Fibroblast of skin of scalp (primary cell): ENCODE measurements around the gene SORCS3.

Experiments used
- DNase-seq: peaks from one replicate; pipeline ENCODE4 v3.0.0-alpha.2; 2013

Gene SORCS3

GRCh38 chr10:104779701-104780100 lies 138.6 kb downstream of the SORCS3 start:
- no peak for DNase-seq

- DNase-seq, result no peak
Observed at GRCh38 chr10:104780165-104780564, 139.1 kb downstream of the SORCS3 start.

- no peak for DNase-seq
Observed at GRCh38 chr10:104780946-104781595, 140.0 kb downstream of the SORCS3 start.

- DNase-seq, result no peak
Observed at GRCh38 chr10:104784452-104784851, 143.4 kb downstream of the SORCS3 start.

- no peak for DNase-seq
Observed at GRCh38 chr10:104791471-104791870, 150.4 kb downstream of the SORCS3 start.

- no peak for DNase-seq
Observed at GRCh38 chr10:104795411-104795810, 154.3 kb downstream of the SORCS3 start.

GRCh38 chr10:104796823-104797222 lies 155.7 kb downstream of the SORCS3 start:
- DNase-seq, result no peak

GRCh38 chr10:104802941-104803340 lies 161.9 kb downstream of the SORCS3 start:
- DNase-seq, result no peak

- no peak for DNase-seq
Observed at GRCh38 chr10:104804880-104805279, 163.8 kb downstream of the SORCS3 start.

GRCh38 chr10:104806801-104807200 lies 165.7 kb downstream of the SORCS3 start:
- DNase-seq, result peak; percentile 51

- no peak for DNase-seq
Observed at GRCh38 chr10:104807581-104808310, 166.7 kb downstream of the SORCS3 start.

- peak; percentile 10 for DNase-seq
Observed at GRCh38 chr10:104809288-104810090, 168.4 kb downstream of the SORCS3 start.

GRCh38 chr10:104811166-104811565 lies 170.1 kb downstream of the SORCS3 start:
- no peak for DNase-seq

GRCh38 chr10:104816501-104816900 lies 175.4 kb downstream of the SORCS3 start:
- DNase-seq, result no peak

- DNase-seq, result no peak
Observed at GRCh38 chr10:104819731-104820130, 178.6 kb downstream of the SORCS3 start.

- no peak for DNase-seq
Observed at GRCh38 chr10:104822088-104822487, 181.0 kb downstream of the SORCS3 start.

- DNase-seq, result peak; percentile 34
Observed at GRCh38 chr10:104824380-104825006, 183.4 kb downstream of the SORCS3 start.

GRCh38 chr10:104831272-104831671 lies 190.2 kb downstream of the SORCS3 start:
- no peak for DNase-seq

- DNase-seq, result no peak
Observed at GRCh38 chr10:104834580-104834979, 193.5 kb downstream of the SORCS3 start.

- no peak for DNase-seq
Observed at GRCh38 chr10:104835422-104835821, 194.3 kb downstream of the SORCS3 start.

GRCh38 chr10:104842704-104843103 lies 201.6 kb downstream of the SORCS3 start:
- no peak for DNase-seq

- no peak for DNase-seq
Observed at GRCh38 chr10:104844073-104844472, 203.0 kb downstream of the SORCS3 start.

GRCh38 chr10:104850023-104850422 lies 208.9 kb downstream of the SORCS3 start:
- DNase-seq, result no peak
